ENCODE measurements around the gene COPE.

GRCh38 chr19:18910010-18910409 lies 9.2 kb downstream of the COPE start:
- no peak for TF ChIP-seq POLR2A (IDR thresholded peaks at IDR 0.05)
- no peak for TF ChIP-seq POLR2AphosphoS5 (IDR thresholded peaks at IDR 0.05; ENCODE audit: insufficient read depth in 1 of 2, low read depth in 1 of 2)
- no peak for TF ChIP-seq CTCF (IDR thresholded peaks at IDR 0.05)
